K562 (cell line): ENCODE measurements around the gene DBF4B. TPM values are rescaled to one million over a fixed set of nuclear protein-coding genes. Genes with fewer than 3 reads are reported as not detected.

Experiments
- ARID3A ChIP-seq: IDR thresholded peaks from 2 replicates; pipeline ENCODE4 v1.6.1; 2012; ENCODE audit warnings: low read depth, low read length, improper control_type of control experiment, borderline replicate concordance
- DDX20 ChIP-seq: fragments of 450-650 bp; IDR thresholded peaks from 2 replicates; pipeline ENCODE4 v1.6.1; 2016; ENCODE audit warnings: missing genetic modification characterization, low read depth, mild to moderate bottlenecking, missing compliant biosample characterization, moderate library complexity
- FOXA3 ChIP-seq, 2 experiments: fragments of 450-650 bp in 1 of 2; sonication (generic) in 1 of 2; formaldehyde crosslinking; IDR thresholded peaks in 1 of 2; conservative IDR thresholded peaks in 1 of 2; 2 replicates each; pipeline versions ENCODE4 v1.4.0 to v1.8.0; 2020 to 2022; ENCODE audit warnings: mild to moderate bottlenecking in 2 of 2, missing genetic modification reagents in 1 of 2
- HBP1 ChIP-seq: fragments of 450-650 bp; formaldehyde crosslinking; IDR thresholded peaks from 2 replicates; pipeline ENCODE4 v1.4.0; 2022; ENCODE audit warnings: missing genetic modification characterization
- NEUROD1 ChIP-seq: fragments of 150-350 bp; IDR thresholded peaks from 2 replicates; pipeline ENCODE4 v1.6.1; 2014; ENCODE audit warnings: borderline replicate concordance, low read length, low read depth; ENCODE audit not compliant: partially characterized antibody
- NFE2 ChIP-seq: IDR thresholded peaks from 2 replicates; pipeline ENCODE4 v1.6.1; 2014; ENCODE audit warnings: antibody characterized with exemption, low read depth
- RERE ChIP-seq: sonication (generic); formaldehyde crosslinking; IDR thresholded peaks from 2 replicates; pipeline ENCODE4 v1.8.0; 2023; ENCODE audit warnings: missing genetic modification reagents, mild to moderate bottlenecking, borderline replicate concordance
- RFX1 ChIP-seq: fragments of 450-650 bp; IDR thresholded peaks from 2 replicates; pipeline ENCODE4 v1.6.1; 2016; ENCODE audit warnings: mild to moderate bottlenecking, moderate library complexity
- RREB1 ChIP-seq: fragments of 250-450 bp; sonication (Bioruptor Pico); IDR thresholded peaks from 2 replicates; pipeline ENCODE4 v1.4.0; 2020
- SREBF1 ChIP-seq: fragments of 150-350 bp; IDR thresholded peaks from 2 replicates; pipeline ENCODE4 v1.6.1; 2014; ENCODE audit warnings: antibody characterized with exemption, low read depth, low read length, borderline replicate concordance
- polyA plus RNA-seq, 8 experiments: library from polyadenylated mRNA; depleted of rRNA in 4 of 8; stranded (reverse) in 5 of 8; unstranded in 3 of 8; fragments of >200 nt; fragmentation: Nextera tagmentation in 2 of 8; fragmentation: Illumina TruSeq in 1 of 8; extraction: Ambion mirVana in 2 of 8; extraction: Trizol in 1 of 8; gene quantifications; 2 replicates each; pipeline versions ENCODE4 v1.2.1 to v1.2.3, GENCODE V29; 2011 to 2014; ENCODE audit warnings: inconsistent platforms in 1 of 8, missing spikeins in 1 of 8
- total RNA-seq, 7 experiments: library from RNA; depleted of rRNA in 6 of 7; stranded (reverse); fragments of >200 nt in 6 of 7; fragmentation: Illumina TruSeq in 2 of 7; extraction: Trizol in 2 of 7; gene quantifications; 2 replicates each; pipeline versions ENCODE4 v1.2.1 to v1.2.3, GENCODE V29; 2011 to 2021; ENCODE audit warnings: low replicate concordance in 1 of 7

Gene DBF4B
- total and polyA plus RNA-seq, 9 of the 15 experiments (the other 6 are each of a cell fraction or from before 2014, with no cell fraction given): 2.5 to 26.9 (median 14.6) TPM

GRCh38 chr17:44708401-44709263 is at the start of gene DBF4B (continued):
- TF ChIP-seq NFE2: no peak; the same call in 1 of the 2 replicates
- no peak for TF ChIP-seq RFX1
- no peak for TF ChIP-seq FOXA3 (CRISPR knock-in tag; conservative IDR thresholded peaks at IDR 0.05 in 1 of 2, IDR thresholded peaks at IDR 0.05 in 1 of 2)
- 0 out of 2 replicates have a peak, but pooled peaks have one; percentile 11 for TF ChIP-seq HBP1 (CRISPR knock-in tag)
- no peak for TF ChIP-seq RERE (CRISPR knock-in tag)
- no peak for TF ChIP-seq RREB1 (CRISPR knock-in tag)
- no peak for TF ChIP-seq SREBF1
- TF ChIP-seq DDX20 (tag): no peak
- no peak for TF ChIP-seq ARID3A
- TF ChIP-seq NEUROD1: peak; percentile 65
